Measurements from ENCODE around the gene BMP8A.

DNA sequence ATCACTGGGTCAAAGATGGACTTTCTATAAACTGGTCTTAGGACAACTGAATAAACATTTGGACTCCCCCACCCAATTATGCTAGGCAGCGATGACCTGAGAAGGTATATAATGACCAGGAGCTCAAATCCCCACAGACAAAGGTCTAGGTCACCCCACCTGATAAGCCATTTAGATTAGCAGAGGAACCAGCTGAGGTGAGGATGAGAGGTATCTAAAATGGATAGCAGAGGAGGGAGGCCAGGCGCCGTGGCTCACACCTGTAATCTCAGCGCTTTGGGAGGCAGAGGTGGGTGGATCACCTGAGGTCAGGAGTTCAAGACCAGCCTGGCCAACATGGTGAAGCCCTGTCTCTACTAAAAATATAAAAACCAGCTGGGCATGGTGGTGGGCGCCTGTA, 51.5 kb downstream of the BMP8A start:
- TF ChIP-seq TAF1 (IDR thresholded peaks at IDR 0.05; ENCODE audit: low read depth, low read length), result no peak
- TF ChIP-seq POLR2AphosphoS5 (IDR thresholded peaks at IDR 0.05; ENCODE audit: low read depth, low read length), result no peak
- TF ChIP-seq POLR2A (IDR thresholded peaks at IDR 0.05; ENCODE audit: low read depth, low read length), result no peak
- no peak for TF ChIP-seq PAX5 (IDR thresholded peaks at IDR 0.05; ENCODE audit: insufficient read depth, low read length, severe bottlenecking)
- no peak for TF ChIP-seq POU2F2 (IDR thresholded peaks at IDR 0.05; ENCODE audit: low read depth, low read length)
- no peak for TF ChIP-seq SPI1 (IDR thresholded peaks at IDR 0.05; ENCODE audit: low read depth, low read length)
